ENCODE data around the gene ADCY7.

DNA sequence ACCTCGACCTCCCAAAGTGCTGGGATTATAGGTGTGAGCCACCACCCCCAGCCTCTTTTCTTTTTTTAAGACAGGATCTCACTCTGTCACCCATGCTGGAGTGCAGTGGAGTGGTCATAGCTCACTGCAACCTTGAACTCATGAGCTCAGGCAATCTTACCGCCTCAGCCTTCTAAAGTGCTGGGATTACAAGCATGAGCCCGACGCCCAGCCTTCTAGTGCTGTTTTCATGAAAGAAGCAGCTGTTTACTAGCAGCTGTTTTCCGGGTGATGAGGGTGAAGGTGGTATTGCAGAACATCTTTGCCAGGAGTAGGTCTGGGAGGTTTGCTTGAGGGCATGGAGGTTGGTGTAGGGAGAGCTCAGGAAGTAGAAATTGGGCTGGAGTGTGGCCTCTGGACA lies 2.0 kb downstream of the ADCY7 start:
- no peak for TF ChIP-seq CTCF (IDR thresholded peaks at IDR 0.05 in 8 of 11, conservative IDR thresholded peaks at IDR 0.05 in 3 of 11)
- no peak for TF ChIP-seq POLR2A (IDR thresholded peaks at IDR 0.05)
